Gastrocnemius medialis (tissue), 4 donors: Measurements from ENCODE around the gene KCNK3.

ENCODE experiments used
- POLR2A ChIP-seq, 2 donors: fragments of 450-650 bp; IDR thresholded peaks; one replicate each; pipeline ENCODE4 v1.6.1; 2017; ENCODE audit warnings: antibody characterized with exemption in 2 of 2, mild to moderate bottlenecking in 2 of 2, moderate library complexity in 2 of 2
- TF ChIP-seq, protein P1 (sequence below), 5 experiments: fragments of 450-650 bp in 3 of 5; fragments of 200-600 bp in 2 of 5; sonication (generic) in 2 of 5; IDR thresholded peaks in 4 of 5; conservative IDR thresholded peaks in 1 of 5; 1 replicate in 4 of 5; 2 replicates in 1 of 5; pipeline ENCODE4 v1.5.1; 2016 to 2019; ENCODE audit warnings: antibody characterized with exemption in 5 of 5, mild to moderate bottlenecking in 3 of 5, moderate library complexity in 3 of 5

DNA sequence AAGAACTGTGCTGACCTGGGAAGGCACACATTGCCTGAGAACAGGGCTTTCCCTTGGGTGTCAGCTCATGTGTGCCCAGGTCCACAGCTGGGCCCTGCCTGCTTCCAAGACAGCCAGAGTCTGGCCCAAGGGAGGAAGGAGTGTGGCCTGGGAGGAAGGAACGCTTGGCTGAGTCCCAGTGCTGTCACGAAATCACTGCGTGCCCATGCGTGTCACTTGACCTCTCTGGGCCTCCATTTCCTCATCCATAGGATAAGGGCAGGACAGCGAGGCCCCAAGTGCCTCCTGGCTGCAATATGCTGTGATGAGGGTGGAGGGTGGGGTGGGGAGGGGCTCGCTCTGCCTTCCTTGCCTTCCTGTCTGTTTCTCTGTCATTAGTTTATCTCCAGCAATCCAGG is 642 bp upstream of the KCNK3 start:
- TF ChIP-seq, protein P1, sequence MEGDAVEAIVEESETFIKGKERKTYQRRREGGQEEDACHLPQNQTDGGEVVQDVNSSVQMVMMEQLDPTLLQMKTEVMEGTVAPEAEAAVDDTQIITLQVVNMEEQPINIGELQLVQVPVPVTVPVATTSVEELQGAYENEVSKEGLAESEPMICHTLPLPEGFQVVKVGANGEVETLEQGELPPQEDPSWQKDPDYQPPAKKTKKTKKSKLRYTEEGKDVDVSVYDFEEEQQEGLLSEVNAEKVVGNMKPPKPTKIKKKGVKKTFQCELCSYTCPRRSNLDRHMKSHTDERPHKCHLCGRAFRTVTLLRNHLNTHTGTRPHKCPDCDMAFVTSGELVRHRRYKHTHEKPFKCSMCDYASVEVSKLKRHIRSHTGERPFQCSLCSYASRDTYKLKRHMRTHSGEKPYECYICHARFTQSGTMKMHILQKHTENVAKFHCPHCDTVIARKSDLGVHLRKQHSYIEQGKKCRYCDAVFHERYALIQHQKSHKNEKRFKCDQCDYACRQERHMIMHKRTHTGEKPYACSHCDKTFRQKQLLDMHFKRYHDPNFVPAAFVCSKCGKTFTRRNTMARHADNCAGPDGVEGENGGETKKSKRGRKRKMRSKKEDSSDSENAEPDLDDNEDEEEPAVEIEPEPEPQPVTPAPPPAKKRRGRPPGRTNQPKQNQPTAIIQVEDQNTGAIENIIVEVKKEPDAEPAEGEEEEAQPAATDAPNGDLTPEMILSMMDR (IDR thresholded peaks at IDR 0.05 in 4 of 5, conservative IDR thresholded peaks at IDR 0.05 in 1 of 5): no peak
- no peak for TF ChIP-seq POLR2A (IDR thresholded peaks at IDR 0.05)
